Mesodermal cell (in vitro differentiated cells): ENCODE results near the gene SLIT1.

Source experiments
- H3K27ac ChIP-seq: 2 replicates; pipeline ENCODE4 v1.7.0; 2013; ENCODE audit warnings: mild to moderate bottlenecking, low read depth, low read length, moderate library complexity; ENCODE audit not compliant: severe bottlenecking
- H3K36me3 ChIP-seq: 2 replicates; pipeline ENCODE4 v1.7.1; 2013; ENCODE audit warnings: mild to moderate bottlenecking, low read length, moderate library complexity; ENCODE audit not compliant: control insufficient read depth, insufficient read depth
- H3K4me1 ChIP-seq: one replicate; pipeline ENCODE4 v1.7.1; 2013; ENCODE audit warnings: mild to moderate bottlenecking, low read length; ENCODE audit not compliant: insufficient read depth, control insufficient read depth, poor library complexity, severe bottlenecking
- H3K4me3 ChIP-seq: 2 replicates; pipeline ENCODE4 v1.7.0; 2013; ENCODE audit warnings: low read length, control low read depth, mild to moderate bottlenecking; ENCODE audit not compliant: insufficient read depth, poor library complexity, severe bottlenecking; ENCODE audit errors: extremely low read depth
- H3K9me3 ChIP-seq: 2 replicates; pipeline ENCODE4 v1.7.1; 2013; ENCODE audit warnings: mild to moderate bottlenecking, low read length, moderate library complexity; ENCODE audit not compliant: control insufficient read depth
- WGBS, 2 experiments: methylation state at CpG; one replicate each; pipeline ENCODE4 v1.1.5; 2013; ENCODE audit warnings: missing lambda C conversion rate in 2 of 2; ENCODE audit not compliant: insufficient coverage in 2 of 2; 5-methylcytosine and 5-hydroxymethylcytosine counted together

The SLIT1 gene

GRCh38 chr10:97222326-97222961 is 36.7 kb upstream of the SLIT1 start:
- WGBS, 2 experiments = 50 to 62% methylated on average over 2 to 3 of the region's 6 CpGs
- Histone ChIP-seq H3K27ac (no peak overlapping the region), H3K4me1 (no peaks in the 10 kb centered on the region), H3K36me3 (peaks cover 17% of the 10 kb centered on the region), H3K9me3 (no peaks in the 10 kb centered on the region), H3K4me3 (no peak overlapping the region)

GRCh38 chr10:97220355-97220754 is 34.6 kb upstream of the SLIT1 start:
- Histone ChIP-seq H3K27ac (no peak overlapping the region), H3K4me1 (no peaks in the 10 kb centered on the region), H3K4me3 (no peak overlapping the region), H3K9me3 (no peaks in the 10 kb centered on the region), H3K36me3 (no peaks in the 10 kb centered on the region)
- WGBS, 2 experiments = 100% methylated on average over 1 to 2 of the region's 3 CpGs

GRCh38 chr10:97217299-97217698 is 31.5 kb upstream of the SLIT1 start:
- no peaks in the 10 kb centered on the region for H3K9me3 ChIP-seq
- no CpG with 5 or more reads among the region's 3 CpGs for WGBS, 2 experiments
- H3K4me1 ChIP-seq = no peaks in the 10 kb centered on the region
- H3K27ac ChIP-seq = no peak overlapping the region
- no peak overlapping the region for H3K4me3 ChIP-seq
- H3K36me3 ChIP-seq = no peaks in the 10 kb centered on the region

- Histone ChIP-seq H3K4me1 (no peaks in the 10 kb centered on the region), H3K4me3 (no peak overlapping the region), H3K36me3 (no peaks in the 10 kb centered on the region), H3K9me3 (no peaks in the 10 kb centered on the region), H3K27ac (no peak overlapping the region)
- 87 to 93% methylated on average over 10 to 13 of the region's 15 CpGs for WGBS, 2 experiments
Measured at GRCh38 chr10:97215619-97216260, 30.0 kb upstream of the SLIT1 start.

- 81 to 88% methylated on average over 4 to 6 of the region's 9 CpGs for WGBS, 2 experiments
- Histone ChIP-seq H3K9me3 (no peaks in the 10 kb centered on the region), H3K4me3 (no peak overlapping the region), H3K27ac (no peak overlapping the region), H3K4me1 (no peaks in the 10 kb centered on the region), H3K36me3 (no peaks in the 10 kb centered on the region)
Measured at GRCh38 chr10:97213431-97213830, 27.7 kb upstream of the SLIT1 start.

GRCh38 chr10:97211229-97211628 is 25.5 kb upstream of the SLIT1 start:
- no peaks in the 10 kb centered on the region for H3K9me3 ChIP-seq
- H3K4me3 ChIP-seq = no peak overlapping the region
- no peaks in the 10 kb centered on the region for H3K4me1 ChIP-seq
- 88 to 96% methylated on average over 6 to 9 of the region's 9 CpGs for WGBS, 2 experiments
- no peaks in the 10 kb centered on the region for H3K36me3 ChIP-seq
- no peak overlapping the region for H3K27ac ChIP-seq

GRCh38 chr10:97210543-97210960 is 24.8 kb upstream of the SLIT1 start:
- Histone ChIP-seq H3K4me3 (no peak overlapping the region), H3K9me3 (no peaks in the 10 kb centered on the region), H3K36me3 (no peaks in the 10 kb centered on the region), H3K4me1 (no peaks in the 10 kb centered on the region), H3K27ac (no peak overlapping the region)
- 83% methylated on average over 1 of the region's 8 CpGs; no CpG with 5 or more reads in 1 of the 2 experiments for WGBS, 2 experiments

- WGBS, 2 experiments = 66 to 75% methylated on average over 3 to 5 of the region's 7 CpGs
- no peak overlapping the region for H3K4me3 ChIP-seq
Measured at GRCh38 chr10:97207756-97208346, 22.1 kb upstream of the SLIT1 start.

GRCh38 chr10:97207131-97207530 is 21.4 kb upstream of the SLIT1 start:
- no peak overlapping the region for H3K4me3 ChIP-seq
- H3K4me1 ChIP-seq = no peaks in the 10 kb centered on the region
- WGBS, 2 experiments = 90 to 95% methylated on average over 3 to 5 of the region's 6 CpGs
- H3K36me3 ChIP-seq = no peaks in the 10 kb centered on the region
- H3K27ac ChIP-seq = no peak overlapping the region
- no peaks in the 10 kb centered on the region for H3K9me3 ChIP-seq

More at GRCh38 chr10:97207756-97208346, 22.1 kb upstream of the SLIT1 start:
- H3K4me1 ChIP-seq = no peaks in the 10 kb centered on the region
- H3K27ac ChIP-seq = no peak overlapping the region
- no peaks in the 10 kb centered on the region for H3K36me3 ChIP-seq
- no peaks in the 10 kb centered on the region for H3K9me3 ChIP-seq

GRCh38 chr10:97204826-97205679 is 19.3 kb upstream of the SLIT1 start:
- H3K9me3 ChIP-seq = no peaks in the 10 kb centered on the region
- H3K36me3 ChIP-seq = no peaks in the 10 kb centered on the region
- no peak overlapping the region for H3K4me3 ChIP-seq
- H3K4me1 ChIP-seq = no peaks in the 10 kb centered on the region
- no peak overlapping the region for H3K27ac ChIP-seq
- 90 to 93% methylated on average over 13 to 14 of the region's 14 CpGs for WGBS, 2 experiments
